Measurements from ENCODE around the gene ZNF787. TPM values are rescaled to one million over a fixed set of nuclear protein-coding genes. Genes with fewer than 3 reads are reported as not detected.

Gene ZNF787
- total and polyA plus RNA-seq, 2 of the 13 experiments (the other 11 are each of a cell fraction or from before 2014, with no cell fraction given) = 15.1 to 42.8 TPM

DNA sequence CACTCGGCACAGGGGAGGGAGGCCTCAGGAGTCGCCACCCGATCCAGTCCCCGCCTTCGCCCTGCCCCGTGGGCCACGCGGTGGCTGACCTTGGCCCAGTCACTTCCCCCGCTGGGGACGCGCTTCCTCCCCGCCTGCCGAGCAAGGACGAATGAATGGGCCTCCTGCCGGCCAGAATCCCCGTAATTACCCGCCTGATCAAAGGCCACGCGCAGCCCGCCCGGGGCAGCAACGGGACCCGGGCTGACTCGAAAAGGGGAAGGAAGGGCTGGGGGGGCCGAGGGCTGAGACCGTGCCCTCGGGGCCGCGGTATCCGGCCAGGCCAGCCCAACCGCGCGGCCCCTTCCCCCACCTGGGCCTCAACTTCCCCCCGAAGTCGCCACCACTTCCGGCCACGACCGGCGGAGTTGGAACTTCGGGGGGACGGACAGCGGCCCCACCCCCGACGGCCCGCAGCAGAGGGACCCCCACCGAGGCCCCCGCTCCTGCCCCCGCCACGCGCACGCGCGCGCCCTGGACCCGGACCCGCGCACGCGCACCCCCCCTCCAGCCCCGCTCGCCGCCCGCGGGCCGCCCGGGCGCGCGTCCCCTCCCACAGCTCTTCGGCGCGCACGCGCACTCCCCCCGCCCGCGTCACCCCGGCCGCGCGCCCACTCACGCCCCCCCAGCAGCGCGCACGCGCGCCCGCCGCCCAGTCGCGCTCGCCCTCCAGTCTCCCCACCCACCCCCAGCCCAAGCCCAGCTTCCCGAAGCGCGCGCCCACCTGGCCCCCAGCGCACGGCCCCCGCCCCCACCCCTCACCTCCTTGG lies 520 bp downstream of the ZNF787 start (continued):
- TF ChIP-seq, protein P1, sequence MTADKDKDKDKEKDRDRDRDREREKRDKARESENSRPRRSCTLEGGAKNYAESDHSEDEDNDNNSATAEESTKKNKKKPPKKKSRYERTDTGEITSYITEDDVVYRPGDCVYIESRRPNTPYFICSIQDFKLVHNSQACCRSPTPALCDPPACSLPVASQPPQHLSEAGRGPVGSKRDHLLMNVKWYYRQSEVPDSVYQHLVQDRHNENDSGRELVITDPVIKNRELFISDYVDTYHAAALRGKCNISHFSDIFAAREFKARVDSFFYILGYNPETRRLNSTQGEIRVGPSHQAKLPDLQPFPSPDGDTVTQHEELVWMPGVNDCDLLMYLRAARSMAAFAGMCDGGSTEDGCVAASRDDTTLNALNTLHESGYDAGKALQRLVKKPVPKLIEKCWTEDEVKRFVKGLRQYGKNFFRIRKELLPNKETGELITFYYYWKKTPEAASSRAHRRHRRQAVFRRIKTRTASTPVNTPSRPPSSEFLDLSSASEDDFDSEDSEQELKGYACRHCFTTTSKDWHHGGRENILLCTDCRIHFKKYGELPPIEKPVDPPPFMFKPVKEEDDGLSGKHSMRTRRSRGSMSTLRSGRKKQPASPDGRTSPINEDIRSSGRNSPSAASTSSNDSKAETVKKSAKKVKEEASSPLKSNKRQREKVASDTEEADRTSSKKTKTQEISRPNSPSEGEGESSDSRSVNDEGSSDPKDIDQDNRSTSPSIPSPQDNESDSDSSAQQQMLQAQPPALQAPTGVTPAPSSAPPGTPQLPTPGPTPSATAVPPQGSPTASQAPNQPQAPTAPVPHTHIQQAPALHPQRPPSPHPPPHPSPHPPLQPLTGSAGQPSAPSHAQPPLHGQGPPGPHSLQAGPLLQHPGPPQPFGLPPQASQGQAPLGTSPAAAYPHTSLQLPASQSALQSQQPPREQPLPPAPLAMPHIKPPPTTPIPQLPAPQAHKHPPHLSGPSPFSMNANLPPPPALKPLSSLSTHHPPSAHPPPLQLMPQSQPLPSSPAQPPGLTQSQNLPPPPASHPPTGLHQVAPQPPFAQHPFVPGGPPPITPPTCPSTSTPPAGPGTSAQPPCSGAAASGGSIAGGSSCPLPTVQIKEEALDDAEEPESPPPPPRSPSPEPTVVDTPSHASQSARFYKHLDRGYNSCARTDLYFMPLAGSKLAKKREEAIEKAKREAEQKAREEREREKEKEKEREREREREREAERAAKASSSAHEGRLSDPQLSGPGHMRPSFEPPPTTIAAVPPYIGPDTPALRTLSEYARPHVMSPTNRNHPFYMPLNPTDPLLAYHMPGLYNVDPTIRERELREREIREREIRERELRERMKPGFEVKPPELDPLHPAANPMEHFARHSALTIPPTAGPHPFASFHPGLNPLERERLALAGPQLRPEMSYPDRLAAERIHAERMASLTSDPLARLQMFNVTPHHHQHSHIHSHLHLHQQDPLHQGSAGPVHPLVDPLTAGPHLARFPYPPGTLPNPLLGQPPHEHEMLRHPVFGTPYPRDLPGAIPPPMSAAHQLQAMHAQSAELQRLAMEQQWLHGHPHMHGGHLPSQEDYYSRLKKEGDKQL (CRISPR knock-in tag; IDR thresholded peaks at IDR 0.05; ENCODE audit: low read depth) = peak; percentile 64; the same call in 1 of the 2 replicates
- no peak for TF ChIP-seq PLRG1 (conservative IDR thresholded peaks at IDR 0.05)
- peak; percentile 91; the same call in 1 of the 2 replicates for TF ChIP-seq ZNF296 (CRISPR knock-in tag; conservative IDR thresholded peaks at IDR 0.05)
- TF ChIP-seq, protein P2, sequence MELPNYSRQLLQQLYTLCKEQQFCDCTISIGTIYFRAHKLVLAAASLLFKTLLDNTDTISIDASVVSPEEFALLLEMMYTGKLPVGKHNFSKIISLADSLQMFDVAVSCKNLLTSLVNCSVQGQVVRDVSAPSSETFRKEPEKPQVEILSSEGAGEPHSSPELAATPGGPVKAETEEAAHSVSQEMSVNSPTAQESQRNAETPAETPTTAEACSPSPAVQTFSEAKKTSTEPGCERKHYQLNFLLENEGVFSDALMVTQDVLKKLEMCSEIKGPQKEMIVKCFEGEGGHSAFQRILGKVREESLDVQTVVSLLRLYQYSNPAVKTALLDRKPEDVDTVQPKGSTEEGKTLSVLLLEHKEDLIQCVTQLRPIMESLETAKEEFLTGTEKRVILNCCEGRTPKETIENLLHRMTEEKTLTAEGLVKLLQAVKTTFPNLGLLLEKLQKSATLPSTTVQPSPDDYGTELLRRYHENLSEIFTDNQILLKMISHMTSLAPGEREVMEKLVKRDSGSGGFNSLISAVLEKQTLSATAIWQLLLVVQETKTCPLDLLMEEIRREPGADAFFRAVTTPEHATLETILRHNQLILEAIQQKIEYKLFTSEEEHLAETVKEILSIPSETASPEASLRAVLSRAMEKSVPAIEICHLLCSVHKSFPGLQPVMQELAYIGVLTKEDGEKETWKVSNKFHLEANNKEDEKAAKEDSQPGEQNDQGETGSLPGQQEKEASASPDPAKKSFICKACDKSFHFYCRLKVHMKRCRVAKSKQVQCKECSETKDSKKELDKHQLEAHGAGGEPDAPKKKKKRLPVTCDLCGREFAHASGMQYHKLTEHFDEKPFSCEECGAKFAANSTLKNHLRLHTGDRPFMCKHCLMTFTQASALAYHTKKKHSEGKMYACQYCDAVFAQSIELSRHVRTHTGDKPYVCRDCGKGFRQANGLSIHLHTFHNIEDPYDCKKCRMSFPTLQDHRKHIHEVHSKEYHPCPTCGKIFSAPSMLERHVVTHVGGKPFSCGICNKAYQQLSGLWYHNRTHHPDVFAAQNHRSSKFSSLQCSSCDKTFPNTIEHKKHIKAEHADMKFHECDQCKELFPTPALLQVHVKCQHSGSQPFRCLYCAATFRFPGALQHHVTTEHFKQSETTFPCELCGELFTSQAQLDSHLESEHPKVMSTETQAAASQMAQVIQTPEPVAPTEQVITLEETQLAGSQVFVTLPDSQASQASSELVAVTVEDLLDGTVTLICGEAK (IDR thresholded peaks at IDR 0.05) = no peak
- TF ChIP-seq, protein P2 (CRISPR knock-in tag; IDR thresholded peaks at IDR 0.05) = no peak
- no peak for TF ChIP-seq GFI1 (CRISPR knock-in tag; IDR thresholded peaks at IDR 0.05; ENCODE audit: borderline replicate concordance)
- TF ChIP-seq REL (CRISPR knock-in tag; conservative IDR thresholded peaks at IDR 0.05) = peak; percentile 82
- TF ChIP-seq, protein P3, sequence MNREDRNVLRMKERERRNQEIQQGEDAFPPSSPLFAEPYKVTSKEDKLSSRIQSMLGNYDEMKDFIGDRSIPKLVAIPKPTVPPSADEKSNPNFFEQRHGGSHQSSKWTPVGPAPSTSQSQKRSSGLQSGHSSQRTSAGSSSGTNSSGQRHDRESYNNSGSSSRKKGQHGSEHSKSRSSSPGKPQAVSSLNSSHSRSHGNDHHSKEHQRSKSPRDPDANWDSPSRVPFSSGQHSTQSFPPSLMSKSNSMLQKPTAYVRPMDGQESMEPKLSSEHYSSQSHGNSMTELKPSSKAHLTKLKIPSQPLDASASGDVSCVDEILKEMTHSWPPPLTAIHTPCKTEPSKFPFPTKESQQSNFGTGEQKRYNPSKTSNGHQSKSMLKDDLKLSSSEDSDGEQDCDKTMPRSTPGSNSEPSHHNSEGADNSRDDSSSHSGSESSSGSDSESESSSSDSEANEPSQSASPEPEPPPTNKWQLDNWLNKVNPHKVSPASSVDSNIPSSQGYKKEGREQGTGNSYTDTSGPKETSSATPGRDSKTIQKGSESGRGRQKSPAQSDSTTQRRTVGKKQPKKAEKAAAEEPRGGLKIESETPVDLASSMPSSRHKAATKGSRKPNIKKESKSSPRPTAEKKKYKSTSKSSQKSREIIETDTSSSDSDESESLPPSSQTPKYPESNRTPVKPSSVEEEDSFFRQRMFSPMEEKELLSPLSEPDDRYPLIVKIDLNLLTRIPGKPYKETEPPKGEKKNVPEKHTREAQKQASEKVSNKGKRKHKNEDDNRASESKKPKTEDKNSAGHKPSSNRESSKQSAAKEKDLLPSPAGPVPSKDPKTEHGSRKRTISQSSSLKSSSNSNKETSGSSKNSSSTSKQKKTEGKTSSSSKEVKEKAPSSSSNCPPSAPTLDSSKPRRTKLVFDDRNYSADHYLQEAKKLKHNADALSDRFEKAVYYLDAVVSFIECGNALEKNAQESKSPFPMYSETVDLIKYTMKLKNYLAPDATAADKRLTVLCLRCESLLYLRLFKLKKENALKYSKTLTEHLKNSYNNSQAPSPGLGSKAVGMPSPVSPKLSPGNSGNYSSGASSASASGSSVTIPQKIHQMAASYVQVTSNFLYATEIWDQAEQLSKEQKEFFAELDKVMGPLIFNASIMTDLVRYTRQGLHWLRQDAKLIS (CRISPR knock-in tag; IDR thresholded peaks at IDR 0.05) = no peak
- no peak for TF ChIP-seq GLI4 (CRISPR knock-in tag; IDR thresholded peaks at IDR 0.05; ENCODE audit: borderline replicate concordance)

Measured in HepG2 (cell line).